ENCODE measurements around the gene GPANK1. TPM values are rescaled to one million over a fixed set of nuclear protein-coding genes. Genes with fewer than 3 reads are reported as not detected.

The GPANK1 gene
- total and polyA plus RNA-seq, 2 of the 13 experiments (the other 11 are each of a cell fraction or from before 2014, with no cell fraction given), result 15.4 to 22.8 TPM

DNA sequence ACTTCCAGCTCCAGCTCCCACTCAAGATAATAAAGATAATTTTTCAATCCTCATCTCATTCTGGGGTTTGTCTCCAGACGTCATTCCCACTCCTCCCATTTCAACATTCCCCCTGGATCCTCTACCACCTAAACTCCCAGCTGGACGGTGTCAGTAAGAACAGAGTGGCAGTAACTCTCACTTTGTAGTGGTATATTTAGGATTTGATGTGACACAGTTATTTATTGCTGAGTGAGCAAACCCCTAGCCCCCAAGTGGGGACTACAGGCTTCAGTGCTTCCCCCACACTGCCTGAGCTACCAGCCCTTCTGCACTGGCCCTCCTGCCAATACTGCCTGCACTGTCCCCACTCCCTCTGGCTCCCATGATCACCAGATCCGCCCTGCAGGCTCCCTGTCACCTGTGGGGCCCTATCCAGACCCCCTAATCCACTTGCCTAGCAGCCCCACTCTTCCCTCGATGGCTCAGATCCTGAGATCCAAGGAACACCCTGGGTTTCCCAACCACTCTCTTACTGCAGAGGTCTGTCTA lies 6.6 kb downstream of the GPANK1 start (continued):
- no peak for TF ChIP-seq NR2F6 (IDR thresholded peaks at IDR 0.05)
- TF ChIP-seq NR2F6 (CRISPR knock-in tag; IDR thresholded peaks at IDR 0.05), result no peak
- peak; percentile 16; the same call in 1 of the 2 replicates for TF ChIP-seq PAF1 (CRISPR knock-in tag; IDR thresholded peaks at IDR 0.05)
- TF ChIP-seq MYNN (CRISPR knock-in tag; IDR thresholded peaks at IDR 0.05; ENCODE audit: low read depth), result no peak
- no peak for TF ChIP-seq HINFP (CRISPR knock-in tag; IDR thresholded peaks at IDR 0.05; ENCODE audit: low read depth)
- TF ChIP-seq, protein P1, sequence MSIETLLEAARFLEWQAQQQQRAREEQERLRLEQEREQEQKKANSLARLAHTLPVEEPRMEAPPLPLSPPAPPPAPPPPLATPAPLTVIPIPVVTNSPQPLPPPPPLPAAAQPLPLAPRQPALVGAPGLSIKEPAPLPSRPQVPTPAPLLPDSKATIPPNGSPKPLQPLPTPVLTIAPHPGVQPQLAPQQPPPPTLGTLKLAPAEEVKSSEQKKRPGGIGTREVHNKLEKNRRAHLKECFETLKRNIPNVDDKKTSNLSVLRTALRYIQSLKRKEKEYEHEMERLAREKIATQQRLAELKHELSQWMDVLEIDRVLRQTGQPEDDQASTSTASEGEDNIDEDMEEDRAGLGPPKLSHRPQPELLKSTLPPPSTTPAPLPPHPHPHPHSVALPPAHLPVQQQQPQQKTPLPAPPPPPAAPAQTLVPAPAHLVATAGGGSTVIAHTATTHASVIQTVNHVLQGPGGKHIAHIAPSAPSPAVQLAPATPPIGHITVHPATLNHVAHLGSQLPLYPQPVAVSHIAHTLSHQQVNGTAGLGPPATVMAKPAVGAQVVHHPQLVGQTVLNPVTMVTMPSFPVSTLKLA (IDR thresholded peaks at IDR 0.05), result no peak
- peak; percentile 18 for TF ChIP-seq RBM22 (optimal IDR thresholded peaks at IDR 0.05; ENCODE audit: low read length)
- no peak for TF ChIP-seq NR1H2 (CRISPR knock-in tag; IDR thresholded peaks at IDR 0.05; ENCODE audit: borderline replicate concordance, low read depth)
- no peak for TF ChIP-seq NCOA2 (CRISPR knock-in tag; IDR thresholded peaks at IDR 0.05)
- no peak for TF ChIP-seq YY1 (IDR thresholded peaks at IDR 0.05; ENCODE audit: insufficient read depth, insufficient replicate concordance, low read depth, low read length)
- 0 out of 2 replicates have a peak, but pooled peaks have one; percentile 32 for TF ChIP-seq CAMTA2 (CRISPR knock-in tag; IDR thresholded peaks at IDR 0.05; ENCODE audit: borderline replicate concordance)
- TF ChIP-seq ZNF782 (CRISPR knock-in tag; IDR thresholded peaks at IDR 0.05; ENCODE audit: borderline replicate concordance), result no peak
- no peak for TF ChIP-seq ZBTB38 (CRISPR knock-in tag; IDR thresholded peaks at IDR 0.05)
- TF ChIP-seq MZF1 (CRISPR knock-in tag; IDR thresholded peaks at IDR 0.05; ENCODE audit: borderline replicate concordance), result no peak
- no peak for TF ChIP-seq ZNF775 (CRISPR knock-in tag; IDR thresholded peaks at IDR 0.05; ENCODE audit: borderline replicate concordance)
- TF ChIP-seq TEAD3 (CRISPR knock-in tag; optimal IDR thresholded peaks at IDR 0.05; ENCODE audit: borderline replicate concordance), result no peak
- no peak for TF ChIP-seq ZNF121 (CRISPR knock-in tag; IDR thresholded peaks at IDR 0.05)
- peak; percentile 76 for TF ChIP-seq MAFF (IDR thresholded peaks at IDR 0.05; ENCODE audit: low read depth, low read length)
- TF ChIP-seq ZGPAT (CRISPR knock-in tag; IDR thresholded peaks at IDR 0.05), result 0 out of 2 replicates have a peak, but pooled peaks have one; percentile 25
- TF ChIP-seq CENPBD1 (CRISPR knock-in tag; IDR thresholded peaks at IDR 0.05; ENCODE audit: borderline replicate concordance, low read depth), result 0 out of 2 replicates have a peak, but pooled peaks have one; percentile 47
- TF ChIP-seq ERF (CRISPR knock-in tag; IDR thresholded peaks at IDR 0.05), result 0 out of 2 replicates have a peak, but pooled peaks have one; percentile 39
- TF ChIP-seq ZSCAN12 (CRISPR knock-in tag; IDR thresholded peaks at IDR 0.05), result no peak
- TF ChIP-seq, protein P2, sequence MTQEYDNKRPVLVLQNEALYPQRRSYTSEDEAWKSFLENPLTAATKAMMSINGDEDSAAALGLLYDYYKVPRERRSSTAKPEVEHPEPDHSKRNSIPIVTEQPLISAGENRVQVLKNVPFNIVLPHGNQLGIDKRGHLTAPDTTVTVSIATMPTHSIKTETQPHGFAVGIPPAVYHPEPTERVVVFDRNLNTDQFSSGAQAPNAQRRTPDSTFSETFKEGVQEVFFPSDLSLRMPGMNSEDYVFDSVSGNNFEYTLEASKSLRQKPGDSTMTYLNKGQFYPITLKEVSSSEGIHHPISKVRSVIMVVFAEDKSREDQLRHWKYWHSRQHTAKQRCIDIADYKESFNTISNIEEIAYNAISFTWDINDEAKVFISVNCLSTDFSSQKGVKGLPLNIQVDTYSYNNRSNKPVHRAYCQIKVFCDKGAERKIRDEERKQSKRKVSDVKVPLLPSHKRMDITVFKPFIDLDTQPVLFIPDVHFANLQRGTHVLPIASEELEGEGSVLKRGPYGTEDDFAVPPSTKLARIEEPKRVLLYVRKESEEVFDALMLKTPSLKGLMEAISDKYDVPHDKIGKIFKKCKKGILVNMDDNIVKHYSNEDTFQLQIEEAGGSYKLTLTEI (CRISPR knock-in tag; conservative IDR thresholded peaks at IDR 0.05), result no peak
- TF ChIP-seq KLF11 (CRISPR knock-in tag; IDR thresholded peaks at IDR 0.05), result no peak
- TF ChIP-seq SIN3A (IDR thresholded peaks at IDR 0.05; ENCODE audit: borderline replicate concordance, low read depth, low read length), result 0 out of 2 replicates have a peak, but pooled peaks have one; percentile 10

Measured in HepG2 (cell line).